HepG2 (cell line): ENCODE results near the gene KLC4. TPM values are rescaled to one million over a fixed set of nuclear protein-coding genes. Genes with fewer than 3 reads are reported as not detected.

Experiments used
- GLI4 ChIP-seq: sonication (generic); formaldehyde crosslinking; IDR thresholded peaks from 2 replicates; pipeline ENCODE4 v1.5.1; 2020; ENCODE audit warnings: missing genetic modification reagents, mild to moderate bottlenecking, moderate library complexity, borderline replicate concordance
- HMGA1 ChIP-seq: sonication (generic); formaldehyde crosslinking; conservative IDR thresholded peaks from 2 replicates; pipeline ENCODE4 v1.4.0; 2020; ENCODE audit warnings: missing genetic modification reagents
- HNF4G ChIP-seq, 2 experiments: sonication (generic) in 1 of 2; formaldehyde crosslinking in 1 of 2; IDR thresholded peaks; 2 replicates each; pipeline versions ENCODE4 v1.4.0 to v1.6.1; 2011 to 2020; ENCODE audit warnings: borderline replicate concordance in 2 of 2, low read depth in 2 of 2, mild to moderate bottlenecking in 2 of 2, low read length in 1 of 2, missing genetic modification reagents in 1 of 2, moderate library complexity in 1 of 2
- JARID2 ChIP-seq: sonication (generic); formaldehyde crosslinking; IDR thresholded peaks from 2 replicates; pipeline ENCODE4 v1.8.1; 2023; ENCODE audit warnings: missing genetic modification reagents, inconsistent platforms; ENCODE audit not compliant: insufficient replicate concordance
- JUND ChIP-seq: sonication (generic); formaldehyde crosslinking; IDR thresholded peaks from 2 replicates; pipeline ENCODE4 v1.8.0; 2022; ENCODE audit warnings: mild to moderate bottlenecking, missing genetic modification reagents
- KDM5A ChIP-seq: fragments of 200-600 bp; sonication (generic); IDR thresholded peaks from 2 replicates; pipeline ENCODE4 v1.7.0; 2018; ENCODE audit warnings: antibody characterized with exemption, mild to moderate bottlenecking, low read length, borderline replicate concordance
- NFKB2 ChIP-seq: sonication (generic); formaldehyde crosslinking; IDR thresholded peaks from 2 replicates; pipeline ENCODE4 v1.4.0; 2020; ENCODE audit warnings: missing genetic modification reagents, borderline replicate concordance
- NRL ChIP-seq: sonication (generic); formaldehyde crosslinking; IDR thresholded peaks from 2 replicates; pipeline ENCODE4 v1.5.0; 2020; ENCODE audit warnings: missing genetic modification reagents, mild to moderate bottlenecking, moderate library complexity, borderline replicate concordance
- SIN3B ChIP-seq: fragments of 150-350 bp; IDR thresholded peaks from 2 replicates; pipeline ENCODE4 v1.6.1; 2014; ENCODE audit warnings: low read length
- SNAI1 ChIP-seq: sonication (generic); formaldehyde crosslinking; IDR thresholded peaks from 2 replicates; pipeline ENCODE4 v1.5.0; 2020; ENCODE audit warnings: mild to moderate bottlenecking, missing genetic modification reagents, borderline replicate concordance
- TBX2 ChIP-seq: sonication (generic); formaldehyde crosslinking; IDR thresholded peaks from 2 replicates; pipeline ENCODE4 v1.5.0; 2020; ENCODE audit warnings: missing genetic modification reagents, mild to moderate bottlenecking, borderline replicate concordance
- ZBTB37 ChIP-seq: sonication (generic); formaldehyde crosslinking; IDR thresholded peaks from 2 replicates; pipeline ENCODE4 v1.4.0; 2020; ENCODE audit warnings: mild to moderate bottlenecking, missing genetic modification reagents
- ZFP37 ChIP-seq: sonication (generic); formaldehyde crosslinking; IDR thresholded peaks from 2 replicates; pipeline ENCODE4 v1.4.0; 2020; ENCODE audit warnings: missing genetic modification reagents, borderline replicate concordance
- ZNF225 ChIP-seq: sonication (generic); formaldehyde crosslinking; IDR thresholded peaks from 2 replicates; pipeline ENCODE4 v1.4.0; 2020; ENCODE audit warnings: mild to moderate bottlenecking, missing genetic modification reagents
- ZNF329 ChIP-seq: sonication (generic); formaldehyde crosslinking; IDR thresholded peaks from 2 replicates; pipeline ENCODE4 v1.9.0; 2021; ENCODE audit warnings: low read depth, mild to moderate bottlenecking, missing genetic modification reagents
- ZNF407 ChIP-seq: sonication (generic); formaldehyde crosslinking; IDR thresholded peaks from one replicate; pipeline ENCODE4 v1.5.1; 2020; ENCODE audit warnings: mild to moderate bottlenecking, missing genetic modification reagents; ENCODE audit errors: not compliant biosample characterization
- ZNF567 ChIP-seq: sonication (generic); formaldehyde crosslinking; IDR thresholded peaks from 2 replicates; pipeline ENCODE4 v1.8.1; 2023; ENCODE audit warnings: mild to moderate bottlenecking, missing genetic modification reagents, borderline replicate concordance
- ZNF703 ChIP-seq: sonication (generic); formaldehyde crosslinking; IDR thresholded peaks from 2 replicates; pipeline ENCODE4 v1.5.1; 2020; ENCODE audit warnings: missing genetic modification reagents, mild to moderate bottlenecking, moderate library complexity, borderline replicate concordance
- polyA plus RNA-seq, 8 experiments: library from polyadenylated mRNA; depleted of rRNA in 3 of 8; stranded (reverse) in 7 of 8; unstranded in 1 of 8; fragments of >200 nt; fragmentation: Illumina TruSeq in 4 of 8; extraction: Trizol in 4 of 8; gene quantifications; 2 replicates each; pipeline versions ENCODE4 v1.2.1 to v1.2.3, GENCODE V29; 2011 to 2016; ENCODE audit warnings: low read depth in 4 of 8, missing spikeins in 1 of 8, mixed read lengths in 1 of 8; ENCODE audit not compliant: insufficient read depth in 1 of 8
- total RNA-seq, 5 experiments: library from RNA; depleted of rRNA; stranded (reverse); fragments of >200 nt; fragmentation: Illumina TruSeq; extraction: Trizol; gene quantifications; 2 replicates each; pipeline ENCODE4 v1.2.3, GENCODE V29; 2016; ENCODE audit warnings: low read depth in 1 of 5

Gene KLC4
- total and polyA plus RNA-seq, 2 of the 13 experiments (the other 11 are each of a cell fraction or from before 2014, with no cell fraction given) = 45.4 to 70.4 TPM

- TF ChIP-seq ZNF407 (CRISPR knock-in tag) (no peak), HMGA1 (CRISPR knock-in tag) (no peak), SNAI1 (CRISPR knock-in tag) (0 out of 2 replicates have a peak, but pooled peaks have one; percentile 45), HNF4G (IDR thresholded peaks at IDR 0.05; ENCODE audit: borderline replicate concordance, low read depth, low read length) (no peak), HNF4G (CRISPR knock-in tag; IDR thresholded peaks at IDR 0.05; ENCODE audit: borderline replicate concordance, low read depth) (no peak), NRL (0 out of 2 replicates have a peak, but pooled peaks have one; percentile 44), JUND (CRISPR knock-in tag) (0 out of 2 replicates have a peak, but pooled peaks have one; percentile 10), SIN3B (0 out of 2 replicates have a peak, but pooled peaks have one; percentile 1), NFKB2 (0 out of 2 replicates have a peak, but pooled peaks have one; percentile 21), ZNF703 (CRISPR knock-in tag) (no peak), JARID2 (CRISPR knock-in tag) (peak; percentile 22), ZBTB37 (no peak), TBX2 (0 out of 2 replicates have a peak, but pooled peaks have one; percentile 9), ZNF567 (CRISPR knock-in tag) (peak; percentile 80; the same call in 1 of the 2 replicates), ZFP37 (0 out of 2 replicates have a peak, but pooled peaks have one; percentile 12), ZNF329 (0 out of 2 replicates have a peak, but pooled peaks have one; percentile 45), KDM5A (peak; percentile 69; the same call in 1 of the 2 replicates), ZNF225 (CRISPR knock-in tag) (0 out of 2 replicates have a peak, but pooled peaks have one; percentile 39), GLI4 (CRISPR knock-in tag) (0 out of 2 replicates have a peak, but pooled peaks have one; percentile 69)
These were observed 46.2 kb upstream of the KLC4 start (continued) for GRCh38 chr6:43013097-43013842.
